GM12878 (cell line): ENCODE data around the gene SFXN5. TPM values are rescaled to one million over a fixed set of nuclear protein-coding genes. Genes with fewer than 3 reads are reported as not detected.

Source experiments
- ATAC-seq: fragments of 200-7000 bp; cut with Tn5 transposase; 3 replicates; pipeline ENCODE4 v1.9.1; 2020; ENCODE audit warnings: mild to moderate bottlenecking, moderate library complexity
- BruUV-seq: library from RNA; stranded (reverse); fragments of 400-500 nt; replicated peaks from 2 replicates; lab custom pipeline; 2021; lab: Mats Ljungman, UMichigan
- CTCF ChIA-PET: fragments of 300-600 bp; sonication (Branson Sonifier 250); formaldehyde crosslinking; extraction: SDS; loops from one replicate; lab custom pipeline; 2021; ENCODE audit warnings: inconsistent platforms; lab: Yijun Ruan, JAX
- POLR2A ChIA-PET: fragments of 350-600 bp; formaldehyde crosslinking; extraction: SDS; loops from one replicate; lab custom pipeline; 2021; ENCODE audit warnings: inconsistent platforms; lab: Charles Lee
- RAD21 ChIA-PET: fragments of 300-600 bp; sonication (Branson Sonifier 250); formaldehyde crosslinking; loops from one replicate; lab custom pipeline; 2023; ENCODE audit warnings: antibody characterized with exemption; ENCODE audit not compliant: unreplicated experiment; lab: Charles Lee
- SMC1A ChIA-PET: fragments of 300-600 bp; sonication (Branson Sonifier 250); formaldehyde crosslinking; loops from one replicate; lab custom pipeline; 2023; ENCODE audit not compliant: unreplicated experiment, uncharacterized antibody; lab: Charles Lee
- DNase-seq: peaks from one replicate; pipeline ENCODE4 v3.0.0-alpha.2; 2011; ENCODE audit warnings: low read depth, low spot score
- FAIRE-seq: peaks from 3 replicates; lab custom pipeline; 2011; peaks lifted over from hg19 to GRCh38; lab: Jason Lieb, UNC
- H2AFZ ChIP-seq: 2 replicates; pipeline ENCODE4 v1.6.0; 2011; ENCODE audit warnings: low read depth, low read length, control low read depth; ENCODE audit not compliant: control insufficient read depth
- H3K27ac ChIP-seq: 2 replicates; pipeline ENCODE4 v1.5.1; 2011; ENCODE audit warnings: control low read depth; ENCODE audit not compliant: control insufficient read depth, insufficient read depth
- H3K27me3 ChIP-seq, 2 experiments: replicated peaks in 1 of 2; 2 replicates each; pipeline versions ENCODE4 v1.6.0 to v1.6.1; 2011; ENCODE audit warnings: low read length in 1 of 2; ENCODE audit not compliant: control insufficient read depth in 2 of 2, insufficient read depth in 2 of 2
- H3K36me3 ChIP-seq, 2 experiments: 2 replicates each; pipeline ENCODE4 v1.5.1; 2011; ENCODE audit warnings: low read length in 1 of 2; ENCODE audit not compliant: control insufficient read depth in 2 of 2, insufficient read depth in 2 of 2
- H3K4me1 ChIP-seq: 2 replicates; pipeline ENCODE4 v1.6.1; 2011; ENCODE audit warnings: mild to moderate bottlenecking, low read length, moderate library complexity, mixed read lengths; ENCODE audit not compliant: control insufficient read depth, insufficient read depth
- H3K4me2 ChIP-seq: 2 replicates; pipeline ENCODE4 v1.6.0; 2011; ENCODE audit warnings: control low read depth; ENCODE audit not compliant: control insufficient read depth, insufficient read depth
- H3K4me3 ChIP-seq: fragments of 200-600 bp; sonication (generic); 2 replicates; pipeline ENCODE4 v1.5.1; 2016
- H3K79me2 ChIP-seq: 2 replicates; pipeline ENCODE4 v1.6.0; 2011; ENCODE audit warnings: low read length; ENCODE audit not compliant: control insufficient read depth, insufficient read depth
- H3K9ac ChIP-seq: 2 replicates; pipeline ENCODE4 v1.8.0; 2011; ENCODE audit warnings: low read length, control low read depth, mixed read lengths; ENCODE audit not compliant: control insufficient read depth, insufficient read depth
- H3K9me3 ChIP-seq: replicated peaks from 3 replicates; pipeline ENCODE4 v1.5.1; 2011; ENCODE audit warnings: mild to moderate bottlenecking, low read length; ENCODE audit not compliant: control insufficient read depth, insufficient read depth
- H4K20me1 ChIP-seq: 2 replicates; pipeline ENCODE4 v1.6.0; 2011; ENCODE audit not compliant: control insufficient read depth, insufficient read depth
- ASH2L ChIP-seq: fragments of 300-600, 200-600 bp; sonication (generic); IDR thresholded peaks from 2 replicates; pipeline ENCODE4 v1.6.1; 2017; ENCODE audit warnings: low read depth, mild to moderate bottlenecking, borderline replicate concordance
- ATF3 ChIP-seq: IDR thresholded peaks from 2 replicates; pipeline ENCODE4 v1.6.1; 2011; ENCODE audit warnings: low read depth, mild to moderate bottlenecking, low read length, moderate library complexity, borderline replicate concordance; ENCODE audit errors: extremely low read depth
- E2F4 ChIP-seq: IDR thresholded peaks from 2 replicates; pipeline ENCODE4 v1.6.1; 2012; ENCODE audit warnings: low read depth, low read length, improper control_type of control experiment
- GABPA ChIP-seq: IDR thresholded peaks from 2 replicates; pipeline ENCODE4 v1.6.1; 2014; ENCODE audit warnings: antibody characterized with exemption, low read depth, mild to moderate bottlenecking, inconsistent platforms
- KDM1A ChIP-seq: fragments of 200-600 bp; sonication (generic); IDR thresholded peaks from 2 replicates; pipeline ENCODE4 v1.6.1; 2016; ENCODE audit warnings: borderline replicate concordance
- POU2F2 ChIP-seq: IDR thresholded peaks from 3 replicates; pipeline ENCODE4 v1.6.1; 2011; ENCODE audit warnings: low read depth, mild to moderate bottlenecking, low read length, borderline replicate concordance
- SMAD5 ChIP-seq: IDR thresholded peaks from 2 replicates; pipeline ENCODE4 v1.6.1; 2016; ENCODE audit warnings: antibody characterized with exemption, low read depth
- TAF1 ChIP-seq: IDR thresholded peaks from 2 replicates; pipeline ENCODE4 v1.6.1; 2011; ENCODE audit warnings: mild to moderate bottlenecking, low read depth, low read length, borderline replicate concordance
- TARDBP ChIP-seq: IDR thresholded peaks from 2 replicates; pipeline ENCODE4 v1.6.1; 2016; ENCODE audit warnings: borderline replicate concordance
- YY1 ChIP-seq: IDR thresholded peaks from 2 replicates; pipeline ENCODE4 v1.6.1; 2011; ENCODE audit warnings: low read depth, mild to moderate bottlenecking, low read length
- ZNF622 ChIP-seq: fragments of 450-650 bp; IDR thresholded peaks from 2 replicates; pipeline ENCODE4 v1.6.1; 2017; ENCODE audit warnings: mild to moderate bottlenecking, inconsistent platforms
- WGBS: methylation state at CpG from one replicate; pipeline ENCODE4 v1.1.6; 2016; ENCODE audit warnings: low lambda C conversion rate; ENCODE audit not compliant: insufficient replicate concordance, insufficient coverage; ENCODE audit errors: missing lambda C conversion rate; 5-methylcytosine and 5-hydroxymethylcytosine counted together
- in situ Hi-C: fragments of 300-500 bp; cut with MboI; formaldehyde crosslinking; loops from 9 replicates; pipeline ENCODE4 v1.14.3; 2018; ENCODE audit warnings: mixed read lengths
- intact Hi-C: fragments of 100-400 bp; cut with micrococcal nuclease; formaldehyde crosslinking; loops from one replicate; pipeline ENCODE4 v1.14.2; 2022; ENCODE audit not compliant: unreplicated experiment
- polyA plus RNA-seq, 11 experiments: library from polyadenylated mRNA; depleted of rRNA in 4 of 11; unstranded in 6 of 11; stranded (reverse) in 5 of 11; fragments of >200 nt; fragmentation: Nextera tagmentation in 4 of 11; fragmentation: Illumina TruSeq in 1 of 11; extraction: Ambion mirVana in 4 of 11; extraction: Trizol in 1 of 11; gene quantifications; 1 replicate in 1 of 11; 2 replicates in 10 of 11; pipeline versions ENCODE4 v1.2.1 to v1.2.3, GENCODE V29; 2011 to 2016; ENCODE audit warnings: inconsistent platforms in 2 of 11, missing spikeins in 2 of 11, low read depth in 1 of 11
- total RNA-seq, 4 experiments: library from RNA; depleted of rRNA in 3 of 4; stranded (reverse); fragments of >200 nt in 3 of 4; fragmentation: Illumina TruSeq in 1 of 4; extraction: Trizol in 1 of 4; gene quantifications; 2 replicates each; pipeline versions ENCODE4 v1.2.1 to v1.2.3, GENCODE V29; 2013 to 2021

The SFXN5 gene
- total and polyA plus RNA-seq, 10 of the 15 experiments (the other 5 are each of a cell fraction or from before 2014, with no cell fraction given) = 3.3 to 15.9 (median 11.2) TPM

- H3K9ac ChIP-seq = no peak overlapping the region
- intact Hi-C loops = no loop called here
- no peak overlapping the region for H2AFZ ChIP-seq
- WGBS = 34% methylated on average over 7 of the region's 7 CpGs
- peaks cover 9% of the 10 kb centered on the region for H3K4me1 ChIP-seq
- H3K27me3 ChIP-seq = peaks cover 9 to 34% of the 10 kb centered on the region in 2 experiments
- no peaks in the 10 kb centered on the region for H3K36me3 ChIP-seq
- no peaks in the 10 kb centered on the region for H3K9me3 ChIP-seq
- RAD21 ChIA-PET = interaction anchor here (2.0 to 6.7 kb wide), 2 partner anchors 20 to 60 kb away, joined by 7 to 88 read pairs; no protein-coding TSS in a partner anchor
- H3K79me2 ChIP-seq = no peaks in the 10 kb centered on the region
- POLR2A ChIA-PET = interaction anchor here (0.6 to 5.8 kb wide), 2 partner anchors 11 to 19 kb away, joined by 3 to 42 read pairs; no protein-coding TSS in a partner anchor
- no peaks in the 10 kb centered on the region for H4K20me1 ChIP-seq
- DNase-seq (no peak), ATAC-seq (no peak), FAIRE-seq (no peak)
- CTCF ChIA-PET = interaction anchor here (1.0 to 6.3 kb wide), 2 partner anchors 21 to 26 kb away, joined by 3 to 106 read pairs; no protein-coding TSS in a partner anchor
- H3K27ac ChIP-seq = no peak overlapping the region
- BruUV-seq = no TSS peak
- no peak overlapping the region for H3K4me2 ChIP-seq
- in situ Hi-C loops = no loop called here
- no peak for TF ChIP-seq E2F4
- TF ChIP-seq SMAD5 = no peak
- no peak for TF ChIP-seq ZNF622
- no peak for TF ChIP-seq KDM1A
- TF ChIP-seq GABPA = no peak
- TF ChIP-seq POU2F2 = no peak
- TF ChIP-seq ATF3 = no peak
- no peak for TF ChIP-seq TAF1
- TF ChIP-seq TARDBP = no peak
- TF ChIP-seq YY1 = no peak
- no peak for TF ChIP-seq ASH2L
- H3K4me3 ChIP-seq = no peak overlapping the region
- SMC1A ChIA-PET = interaction anchor here (1.5 to 5.6 kb wide), 3 partner anchors 13 to 20 kb away, joined by 3 to 48 read pairs (median 23); no protein-coding TSS in a partner anchor
Measured at GRCh38 chr2:72913486-72914205, 157.9 kb downstream of the SFXN5 start.
